SJCRH30 (cell line): ENCODE measurements around the gene PPP2R5A. TPM values are rescaled to one million over a fixed set of nuclear protein-coding genes. Genes with fewer than 3 reads are reported as not detected.
"Not testable (repeated sequence)": the region's sequence is repeated elsewhere in the genome, so short reads cannot be mapped to it uniquely, and the experiment has no call there.

ENCODE experiments used
- DNase-seq, 2 experiments: peaks; one replicate each; pipeline ENCODE4 v3.0.0-alpha.2; 2015 to 2020
- H3K27ac ChIP-seq: fragments of 250-450 bp; sonication (Bioruptor Pico); 2 replicates; pipeline ENCODE4 v1.5.1; 2020; ENCODE audit warnings: mild to moderate bottlenecking, moderate library complexity
- H3K27me3 ChIP-seq: fragments of 250-450 bp; sonication (Bioruptor Pico); 2 replicates; pipeline ENCODE4 v1.5.1; 2020; ENCODE audit warnings: mild to moderate bottlenecking, moderate library complexity
- H3K36me3 ChIP-seq: fragments of 250-450 bp; sonication (Bioruptor Pico); 2 replicates; pipeline ENCODE4 v1.5.1; 2020; ENCODE audit warnings: mild to moderate bottlenecking, moderate library complexity
- H3K4me1 ChIP-seq: fragments of 250-450 bp; sonication (Bioruptor Pico); 2 replicates; pipeline ENCODE4 v1.5.1; 2020; ENCODE audit warnings: mild to moderate bottlenecking, moderate library complexity
- H3K4me3 ChIP-seq: fragments of 250-450 bp; sonication (Bioruptor Pico); 2 replicates; pipeline ENCODE4 v1.5.1; 2020; ENCODE audit warnings: mild to moderate bottlenecking, moderate library complexity
- H3K9me3 ChIP-seq: fragments of 250-450 bp; sonication (Bioruptor Pico); replicated peaks from 2 replicates; pipeline ENCODE4 v1.5.1; 2020; ENCODE audit warnings: mild to moderate bottlenecking, moderate library complexity
- total RNA-seq: library from RNA; depleted of rRNA; stranded (reverse); fragments of >200 nt; shearing (Covaris generic); gene quantifications from 2 replicates; pipeline ENCODE4 v1.2.3, GENCODE V29; 2014

PPP2R5A gene
- total RNA-seq, 1 experiment from 2014 or later: 18.8 TPM

GRCh38 chr1:212377644-212378043, 92.4 kb downstream of the PPP2R5A start:
- Histone ChIP-seq H3K27me3 (no peaks in the 10 kb centered on the region), H3K27ac (no peak overlapping the region)

GRCh38 chr1:212379366-212379765, 94.2 kb downstream of the PPP2R5A start:
- no peaks in the 10 kb centered on the region for H3K9me3 ChIP-seq
- H3K27me3 ChIP-seq: no peaks in the 10 kb centered on the region
- no peaks in the 10 kb centered on the region for H3K4me1 ChIP-seq
- no peak overlapping the region for H3K27ac ChIP-seq
- no peak overlapping the region for H3K4me3 ChIP-seq
- no peak for DNase-seq
- peaks cover 29% of the 10 kb centered on the region for H3K36me3 ChIP-seq

More at GRCh38 chr1:212377644-212378043, 92.4 kb downstream of the PPP2R5A start:
- DNase-seq: no peak
- Histone ChIP-seq H3K36me3 (peaks cover 32% of the 10 kb centered on the region), H3K4me1 (no peaks in the 10 kb centered on the region), H3K9me3 (no peaks in the 10 kb centered on the region), H3K4me3 (no peak overlapping the region)

GRCh38 chr1:212381397-212382035, 96.3 kb downstream of the PPP2R5A start:
- Histone ChIP-seq H3K27ac (no peak overlapping the region), H3K9me3 (no peaks in the 10 kb centered on the region), H3K27me3 (no peaks in the 10 kb centered on the region), H3K4me3 (no peak overlapping the region), H3K36me3 (peaks cover 40% of the 10 kb centered on the region), H3K4me1 (no peaks in the 10 kb centered on the region)
- no peak for DNase-seq

- no peaks in the 10 kb centered on the region for H3K27me3 ChIP-seq
- H3K4me1 ChIP-seq: no peaks in the 10 kb centered on the region
- DNase-seq: no peak
- peaks cover 11% of the 10 kb centered on the region for H3K9me3 ChIP-seq
- H3K36me3 ChIP-seq: peaks cover 30% of the 10 kb centered on the region
- H3K27ac ChIP-seq: no peak overlapping the region
- no peak overlapping the region for H3K4me3 ChIP-seq
These were observed 100.8 kb downstream of the PPP2R5A start for GRCh38 chr1:212386029-212386428.

- Histone ChIP-seq H3K4me1 (no peaks in the 10 kb centered on the region), H3K4me3 (no peak overlapping the region), H3K36me3 (peaks cover 28% of the 10 kb centered on the region), H3K27ac (no peak overlapping the region), H3K27me3 (no peaks in the 10 kb centered on the region), H3K9me3 (peaks cover 22% of the 10 kb centered on the region)
- DNase-seq: no peak
These were observed 103.9 kb downstream of the PPP2R5A start for GRCh38 chr1:212388985-212389716.

GRCh38 chr1:212395678-212396437, 110.6 kb downstream of the PPP2R5A start:
- Histone ChIP-seq H3K36me3 (peaks cover 17% of the 10 kb centered on the region), H3K9me3 (peaks cover 30% of the 10 kb centered on the region)
- H3K4me1 ChIP-seq, H3K27ac ChIP-seq, H3K27me3 ChIP-seq, H3K4me3 ChIP-seq, DNase-seq: not testable (repeated sequence)

GRCh38 chr1:212396638-212397037, 111.4 kb downstream of the PPP2R5A start:
- Histone ChIP-seq H3K36me3 (peaks cover 17% of the 10 kb centered on the region), H3K4me3 (no peak overlapping the region), H3K27me3 (no peaks in the 10 kb centered on the region), H3K27ac (no peak overlapping the region), H3K9me3 (peaks cover 26% of the 10 kb centered on the region), H3K4me1 (no peaks in the 10 kb centered on the region; the same call in 1 of the 2 replicates)
- DNase-seq: peak in 1 of 2 experiments; percentile 18

- Histone ChIP-seq H3K27me3 (no peaks in the 10 kb centered on the region), H3K36me3 (peaks cover 22% of the 10 kb centered on the region), H3K27ac (no peak overlapping the region), H3K4me1 (no peaks in the 10 kb centered on the region; the same call in 1 of the 2 replicates), H3K4me3 (no peak overlapping the region), H3K9me3 (peaks cover 22% of the 10 kb centered on the region)
- DNase-seq: no peak
These were observed 112.0 kb downstream of the PPP2R5A start for GRCh38 chr1:212397171-212397570.

- peaks cover 17% of the 10 kb centered on the region for H3K9me3 ChIP-seq
- no peaks in the 10 kb centered on the region for H3K27me3 ChIP-seq
- no peaks in the 10 kb centered on the region for H3K4me1 ChIP-seq
- no peak overlapping the region for H3K4me3 ChIP-seq
- no peak for DNase-seq
- H3K36me3 ChIP-seq: peaks cover 31% of the 10 kb centered on the region
- no peak overlapping the region for H3K27ac ChIP-seq
These were observed 115.8 kb downstream of the PPP2R5A start for GRCh38 chr1:212401042-212401441.

GRCh38 chr1:212401838-212402582, 116.8 kb downstream of the PPP2R5A start:
- Histone ChIP-seq H3K27ac (no peak overlapping the region), H3K9me3 (peaks cover 10% of the 10 kb centered on the region), H3K27me3 (no peaks in the 10 kb centered on the region), H3K4me1 (no peaks in the 10 kb centered on the region), H3K36me3 (peaks cover 34% of the 10 kb centered on the region), H3K4me3 (no peak overlapping the region)
- DNase-seq: no peak

- no peak overlapping the region for H3K4me3 ChIP-seq
- H3K27ac ChIP-seq: no peak overlapping the region
- DNase-seq: no peak
These were observed 117.6 kb downstream of the PPP2R5A start for GRCh38 chr1:212402666-212403321.

GRCh38 chr1:212410231-212410820, 125.1 kb downstream of the PPP2R5A start:
- Histone ChIP-seq H3K4me3 (no peak overlapping the region), H3K4me1 (peaks cover 8% of the 10 kb centered on the region), H3K27ac (no peak overlapping the region), H3K9me3 (0 out of 2 replicates have a peak, but pooled peaks cover 4% of the 10 kb centered on the region), H3K27me3 (no peaks in the 10 kb centered on the region), H3K36me3 (peaks cover 51% of the 10 kb centered on the region)
- DNase-seq: no peak

More at GRCh38 chr1:212402666-212403321, 117.6 kb downstream of the PPP2R5A start:
- Histone ChIP-seq H3K4me1 (no peaks in the 10 kb centered on the region), H3K9me3 (peaks cover 6% of the 10 kb centered on the region; the same call in 1 of the 2 replicates), H3K27me3 (no peaks in the 10 kb centered on the region), H3K36me3 (peaks cover 41% of the 10 kb centered on the region)
